Adipose tissue (tissue), 3 donors: ENCODE data around the gene CXCR2. TPM values are rescaled to one million over a fixed set of nuclear protein-coding genes. Genes with fewer than 3 reads are reported as not detected.

ENCODE experiments used
- H3K27ac ChIP-seq: one replicate; pipeline ENCODE4 v1.5.1; 2013; ENCODE audit warnings: low read depth, low read length
- WGBS, 3 donors: extraction: QIAGEN DNeasy Blood & Tissue Kit; methylation state at CpG; one replicate each; pipeline ENCODE4 v1.1.7; 2013; 5-methylcytosine and 5-hydroxymethylcytosine counted together
- polyA plus RNA-seq, 3 donors: library from polyadenylated mRNA; stranded (reverse); fragments of 200-250 nt; gene quantifications; one replicate each; pipeline ENCODE4 v1.2.3, GENCODE V29; 2013
- donor health status: healthy with polysubstance abuse.
- donor health status: Bipolar disorder and iron deficiency.
- donor health status: healthy.

CXCR2 gene
- polyA plus RNA-seq, 3 donors = 0.20 to 10.8 (median 8.1) TPM

DNA sequence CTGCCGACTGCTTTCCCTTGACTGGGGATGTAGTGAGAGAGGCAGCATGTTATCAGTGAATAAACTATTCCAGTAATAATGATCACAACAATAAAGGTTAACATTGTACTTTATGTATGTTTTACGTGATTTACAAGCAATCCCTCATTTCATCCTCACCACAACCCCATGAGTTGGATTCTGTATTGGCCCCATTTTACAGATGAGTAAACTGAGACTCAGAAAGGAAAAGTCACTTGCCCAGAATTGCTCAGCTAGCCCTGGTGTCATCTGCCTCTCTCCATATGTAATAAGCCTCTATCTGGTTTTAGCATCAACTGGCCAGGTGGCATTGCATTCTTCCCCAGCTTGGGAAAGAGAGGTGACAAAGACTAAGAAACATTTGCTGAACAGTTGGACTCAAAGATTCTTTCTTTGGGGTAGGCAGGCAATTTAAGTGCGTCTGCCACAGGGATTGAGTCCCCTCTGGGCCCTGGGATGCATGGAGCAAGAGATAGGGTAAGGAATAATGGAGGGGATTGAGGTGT is 2.2 kb downstream of the CXCR2 start:
- no peak overlapping the region for H3K27ac ChIP-seq
- WGBS, 3 donors = 75 to 83% (median 82%) methylated on average over 3 of the region's 3 CpGs

DNA sequence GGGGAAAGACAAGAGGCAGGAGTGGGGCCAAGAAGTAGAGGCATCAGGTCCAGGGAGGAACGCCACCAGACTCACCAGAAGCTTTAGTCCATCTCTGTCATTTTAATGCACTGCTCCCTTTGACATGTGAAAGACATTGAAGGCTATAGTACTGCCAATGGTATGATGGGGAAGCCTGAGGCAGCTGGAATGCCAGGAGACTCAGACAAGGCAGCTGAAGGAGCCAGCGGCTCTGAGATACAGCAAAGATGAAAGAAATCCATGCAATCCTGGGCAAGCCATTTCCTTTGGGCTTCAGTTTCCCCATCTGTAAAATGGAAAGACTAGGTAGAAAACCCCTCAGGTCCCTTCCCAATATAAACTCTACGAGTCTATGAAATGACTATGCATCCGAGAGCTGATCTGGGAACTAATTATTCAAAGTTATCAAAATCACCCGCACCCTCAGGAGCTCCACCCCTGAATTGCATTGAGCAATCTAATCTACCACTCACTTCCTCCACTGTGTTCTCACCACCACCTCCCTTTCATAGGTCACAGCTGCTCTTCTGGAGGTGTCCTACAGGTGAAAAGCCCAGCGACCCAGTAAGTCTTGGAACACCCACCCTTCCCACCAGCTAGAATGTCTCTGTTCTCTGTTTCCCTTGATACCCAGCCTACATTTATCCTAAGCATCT is 3.1 kb downstream of the CXCR2 start:
- 64 to 79% (median 64%) methylated on average over 6 of the region's 6 CpGs for WGBS, 3 donors
- H3K27ac ChIP-seq = no peak overlapping the region

DNA sequence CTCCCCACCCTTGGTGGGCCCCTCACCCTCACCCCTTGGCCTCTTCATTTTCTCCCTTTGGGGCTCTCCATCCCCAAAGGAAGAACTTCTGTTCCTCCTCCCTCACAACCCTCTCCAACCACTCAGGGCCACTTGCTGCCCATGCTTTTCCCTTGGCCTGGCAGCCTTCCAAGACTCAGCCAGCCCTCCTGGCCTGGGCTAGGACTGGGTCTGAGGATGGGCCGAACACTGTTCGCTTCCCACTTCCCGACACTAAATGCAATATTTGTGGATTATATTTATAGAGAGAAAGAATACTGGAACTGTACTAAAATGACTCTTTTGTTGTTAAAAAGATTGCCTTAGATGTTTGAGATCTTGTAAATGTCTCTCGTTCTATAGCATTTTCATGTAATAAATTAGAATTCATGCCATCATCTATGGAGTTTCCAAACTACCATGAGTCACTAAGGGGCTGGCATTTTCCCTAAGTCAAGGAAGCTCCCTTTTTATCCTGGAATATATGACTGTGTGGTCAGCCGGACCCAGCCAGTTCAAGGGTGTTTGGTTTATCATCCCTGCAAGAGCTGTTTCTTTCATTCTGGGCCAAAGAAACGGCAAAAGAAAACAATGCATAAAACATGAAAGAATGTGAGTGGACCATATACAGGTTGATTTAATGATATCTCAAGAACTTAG is 3.8 kb downstream of the CXCR2 start:
- WGBS, 3 donors = 83% methylated on average over 6 of the region's 6 CpGs
- no peak overlapping the region for H3K27ac ChIP-seq

DNA sequence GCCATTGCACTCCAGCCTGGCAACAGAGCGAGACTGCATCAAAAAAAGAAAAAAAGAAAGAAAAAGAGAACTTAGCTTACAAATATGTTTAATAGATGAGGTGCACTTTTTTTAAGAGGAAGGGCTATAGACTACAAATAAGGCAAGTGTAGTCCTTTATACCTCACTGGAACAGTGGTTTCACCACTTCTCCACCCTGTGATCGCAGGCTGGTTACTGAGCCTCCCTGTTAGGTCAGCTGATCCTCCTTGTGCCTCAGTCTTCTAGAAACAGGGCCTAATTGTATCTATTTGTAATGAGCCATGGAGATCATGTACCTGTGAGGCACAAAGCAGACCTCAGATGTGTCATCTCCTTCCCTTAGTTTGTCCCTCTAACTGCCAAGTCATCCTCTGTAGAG is 4.5 kb downstream of the CXCR2 start:
- H3K27ac ChIP-seq = no peak overlapping the region
- WGBS, 3 donors = 82 to 85% (median 84%) methylated on average over 2 of the region's 2 CpGs

DNA sequence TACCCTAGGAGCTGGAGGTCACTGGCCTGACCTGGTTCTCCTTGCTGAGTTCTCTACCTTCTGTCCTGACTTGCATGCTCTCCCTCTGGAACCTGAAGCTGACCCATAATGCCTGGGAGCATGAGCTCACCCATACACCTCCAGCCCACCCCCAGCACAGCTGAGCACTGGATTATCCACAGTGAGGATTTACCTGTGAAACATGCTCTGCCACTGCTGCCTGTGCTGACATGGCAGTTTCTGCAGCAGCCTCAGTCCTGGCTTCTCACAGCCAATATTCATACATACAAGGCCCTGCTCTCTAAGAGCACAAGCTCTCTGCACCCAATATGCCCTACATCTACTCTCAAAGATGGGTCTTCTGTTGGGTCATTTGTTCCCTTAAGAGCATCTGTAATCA is 5.0 kb downstream of the CXCR2 start:
- H3K27ac ChIP-seq = no peak overlapping the region

DNA sequence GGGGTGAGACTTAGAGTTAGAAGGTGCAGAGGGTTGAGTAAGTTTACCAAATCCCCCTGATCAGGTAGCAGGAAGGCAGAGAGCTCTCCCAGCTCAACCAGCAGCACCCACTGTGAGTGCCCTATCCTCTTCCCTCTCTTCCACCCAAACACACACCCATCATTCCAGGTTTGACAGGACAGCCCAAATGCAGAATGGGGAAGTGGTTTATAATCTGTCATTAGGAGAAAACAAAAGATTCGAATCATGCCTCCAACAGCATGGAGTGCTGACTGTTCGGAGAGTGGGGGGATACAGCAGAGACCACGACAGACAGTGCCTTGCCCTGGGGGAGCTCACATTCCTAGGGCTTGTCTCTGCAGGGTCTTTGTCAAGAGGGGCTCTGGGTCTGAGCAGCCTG is 11.7 kb downstream of the CXCR2 start:
- H3K27ac ChIP-seq = no peak overlapping the region
- WGBS, 3 donors = 27 to 43% (median 33%) methylated on average over 3 of the region's 3 CpGs

DNA sequence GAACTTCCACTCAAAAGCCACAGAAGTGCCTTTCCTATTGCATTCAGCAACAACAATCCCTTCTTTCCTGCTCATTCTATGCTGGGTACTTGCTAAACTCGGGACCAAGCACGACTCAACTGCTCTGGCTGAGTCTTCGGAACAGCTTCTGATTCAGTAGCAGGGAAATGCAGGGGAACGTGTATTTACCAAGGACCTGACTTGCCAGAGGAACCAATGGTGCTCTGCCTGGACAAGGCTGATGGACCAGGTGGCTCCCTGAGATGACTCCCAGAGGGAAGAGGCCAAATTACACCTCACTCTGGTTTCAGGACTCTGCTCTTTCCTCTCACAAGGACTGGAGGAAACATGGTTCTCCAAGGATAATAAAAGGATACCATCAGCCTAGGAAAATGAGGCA is 12.2 kb downstream of the CXCR2 start:
- 65 to 81% (median 65%) methylated on average over 4 of the region's 4 CpGs for WGBS, 3 donors
- no peak overlapping the region for H3K27ac ChIP-seq

DNA sequence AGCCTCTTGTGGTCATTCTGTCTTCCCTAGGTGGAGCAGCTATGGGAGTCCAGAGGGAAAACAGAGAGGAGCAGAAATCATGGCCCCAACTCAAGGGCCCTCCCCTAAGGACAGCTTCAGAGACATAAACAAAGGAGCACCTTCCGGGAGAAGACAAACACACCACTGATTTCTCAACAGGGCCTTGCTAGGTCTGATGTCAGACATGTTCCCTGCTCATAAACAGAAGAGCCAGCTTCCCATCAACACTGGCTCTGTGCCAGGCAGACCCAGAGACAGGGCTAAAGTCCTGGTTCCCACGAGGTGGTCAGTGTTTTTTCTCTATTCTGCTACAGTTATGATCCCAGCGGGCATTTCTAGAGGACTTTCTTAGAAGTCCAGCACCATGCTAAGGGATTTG is 19.3 kb downstream of the CXCR2 start:
- 44 to 62% (median 60%) methylated on average over 3 of the region's 3 CpGs for WGBS, 3 donors
- no peak overlapping the region for H3K27ac ChIP-seq

DNA sequence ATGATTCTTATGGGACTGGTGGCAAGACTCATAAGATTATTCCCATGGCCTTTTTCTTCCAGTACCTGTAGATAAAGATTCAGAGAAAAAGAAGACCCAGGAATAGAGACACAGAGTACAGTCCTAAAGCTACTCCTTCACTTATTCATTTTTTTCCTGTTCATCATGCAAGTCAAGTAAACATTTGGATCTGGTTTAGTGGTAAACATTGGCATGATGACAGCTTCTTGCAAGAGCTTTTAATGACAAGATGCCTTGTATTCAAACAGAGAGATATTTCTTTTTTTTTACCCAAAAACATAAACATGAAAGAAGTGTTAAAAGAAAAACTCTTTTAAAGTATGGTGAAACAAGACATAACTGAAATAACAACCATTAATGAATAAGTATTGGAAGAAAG is 20.2 kb downstream of the CXCR2 start:
- H3K27ac ChIP-seq = no peak overlapping the region

DNA sequence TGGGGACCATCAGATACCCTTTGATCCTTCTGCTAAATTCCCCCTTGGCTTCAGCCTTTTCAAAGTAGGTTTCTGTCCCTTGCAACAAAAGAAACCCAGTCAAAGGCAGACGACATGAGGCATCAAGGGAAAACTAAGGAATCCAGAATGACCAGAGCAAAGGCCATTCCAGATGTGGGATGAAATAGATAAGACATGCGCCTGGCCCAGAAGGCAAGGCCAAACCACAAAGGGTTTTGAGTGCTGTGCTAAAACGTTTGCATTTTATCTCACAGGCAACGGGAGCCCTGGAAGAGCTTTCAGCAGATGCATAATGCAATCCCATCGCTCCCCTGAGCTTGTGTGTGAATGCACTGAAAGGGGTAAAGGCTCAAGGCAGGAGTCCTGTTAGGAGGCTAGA is 23.3 kb downstream of the CXCR2 start:
- 51 to 69% (median 51%) methylated on average over 5 of the region's 5 CpGs for WGBS, 3 donors
- no peak overlapping the region for H3K27ac ChIP-seq

DNA sequence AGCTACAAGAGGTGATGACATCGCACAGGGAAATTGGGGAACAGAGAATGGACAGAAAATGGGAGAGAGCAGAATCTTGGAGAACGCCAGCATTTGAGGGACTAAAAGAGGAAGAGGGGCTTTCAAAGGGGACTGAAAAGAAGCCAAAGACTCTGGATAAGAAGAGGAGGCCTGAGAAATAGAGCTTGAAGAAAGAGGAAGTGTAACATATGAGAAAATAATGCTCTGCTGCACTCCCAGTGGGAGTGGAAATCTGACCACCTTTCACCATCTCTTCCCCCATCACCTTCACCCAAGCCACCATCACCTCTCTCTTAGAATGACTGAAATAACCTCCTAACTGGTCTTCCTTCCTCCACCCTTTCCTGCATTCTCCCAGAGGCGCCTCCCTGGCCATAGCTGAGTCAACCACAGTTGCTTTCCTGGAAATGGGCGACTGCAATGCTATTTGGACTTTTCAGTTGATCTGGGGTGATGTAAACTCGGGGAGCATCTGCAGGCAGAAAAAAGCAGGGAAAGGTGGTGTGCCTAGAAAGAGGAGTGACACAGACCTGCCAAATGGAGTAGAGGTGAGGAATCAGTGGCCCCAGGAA is 24.1 kb downstream of the CXCR2 start:
- 77 to 81% (median 80%) methylated on average over 5 of the region's 5 CpGs for WGBS, 3 donors
- H3K27ac ChIP-seq = no peak overlapping the region

DNA sequence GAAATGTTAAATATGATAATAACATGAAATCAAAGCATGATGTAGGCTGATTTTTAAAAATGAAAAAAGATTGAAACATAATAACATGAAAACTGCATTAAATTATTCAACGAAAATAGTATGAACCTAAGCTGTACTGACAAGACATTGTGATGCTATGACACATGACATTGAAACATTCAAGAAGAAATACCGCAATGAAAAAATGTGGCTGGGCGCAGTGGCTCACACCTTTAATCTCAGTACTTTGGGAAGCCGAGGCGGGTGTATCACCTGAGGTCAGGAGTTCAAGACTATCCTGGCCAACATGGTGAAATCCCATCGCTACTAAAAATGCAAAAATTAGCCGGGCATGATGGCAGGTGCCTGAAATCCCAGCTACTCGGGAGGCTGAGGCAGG is 26.3 kb downstream of the CXCR2 start:
- no peak overlapping the region for H3K27ac ChIP-seq
- WGBS, 3 donors = 91 to 95% (median 93%) methylated on average over 8 of the region's 8 CpGs

DNA sequence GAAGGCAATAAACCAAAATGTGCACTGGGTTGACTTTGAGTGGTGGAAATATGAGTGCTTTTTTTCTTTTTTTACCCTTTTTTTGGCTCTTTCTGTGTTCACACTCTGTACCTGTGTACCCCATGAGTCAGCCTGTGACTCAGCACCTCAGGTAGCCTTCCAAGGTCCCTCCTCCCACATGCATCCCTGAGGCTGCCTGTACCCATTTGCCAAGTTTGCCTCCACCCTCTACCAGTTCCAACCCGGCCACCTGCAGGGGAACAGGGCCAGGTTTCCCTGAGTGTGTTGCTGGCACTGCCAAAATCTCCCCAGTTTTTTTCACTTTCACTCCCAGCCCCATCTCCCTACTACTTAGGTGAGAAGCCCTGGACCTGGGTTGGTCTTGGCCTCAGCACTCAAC is 26.9 kb downstream of the CXCR2 start:
- 42 to 77% (median 64%) methylated on average over 1 of the region's 1 CpG for WGBS, 3 donors
- no peak overlapping the region for H3K27ac ChIP-seq

DNA sequence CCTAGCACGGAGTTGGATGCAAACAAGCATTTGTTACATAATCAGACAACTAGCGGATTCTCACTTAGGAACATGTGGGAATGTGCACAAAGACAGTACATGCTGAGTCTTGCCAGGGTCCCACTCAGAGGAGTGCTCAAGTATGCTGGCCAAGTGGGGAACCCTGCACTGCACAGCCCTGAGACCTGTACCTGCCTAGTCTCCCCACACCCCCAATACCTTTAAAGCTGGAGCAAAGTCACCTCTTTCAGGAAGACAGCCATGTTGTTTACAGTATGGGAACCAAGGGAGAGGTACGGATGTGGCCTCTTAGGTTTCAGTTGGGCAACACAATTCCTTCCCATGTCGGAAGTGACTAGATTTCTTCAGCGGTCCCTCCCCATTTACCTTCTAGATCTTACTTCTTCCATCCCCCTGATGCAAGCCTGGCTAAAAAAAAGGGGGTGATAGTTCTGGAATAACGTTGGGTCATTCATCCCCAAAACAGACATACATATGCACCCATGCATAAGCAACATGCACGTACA is 30.2 kb downstream of the CXCR2 start:
- WGBS, 3 donors = 61 to 90% (median 68%) methylated on average over 7 of the region's 7 CpGs

DNA sequence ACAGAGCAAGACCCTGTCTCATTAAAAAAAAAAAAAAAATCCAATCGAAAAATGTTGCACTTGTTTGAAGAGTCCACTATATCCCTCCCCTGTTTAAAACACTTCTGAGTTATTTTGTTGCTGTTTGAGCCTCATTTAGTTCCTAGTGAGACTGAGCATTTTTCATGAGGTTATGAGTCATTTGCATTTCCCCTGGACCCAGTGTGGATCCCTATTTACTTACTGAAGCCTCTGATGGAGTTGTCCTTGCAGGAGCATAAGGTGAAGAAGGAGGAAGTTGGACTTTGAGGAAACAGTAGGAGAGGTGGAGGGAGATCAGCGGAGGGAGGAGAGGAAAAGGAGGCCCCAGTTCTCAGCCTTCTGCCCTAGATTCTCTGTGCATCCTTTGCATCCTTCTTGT is 35.8 kb downstream of the CXCR2 start:
- WGBS, 3 donors = 63 to 76% (median 68%) methylated on average over 2 of the region's 2 CpGs
- no peak overlapping the region for H3K27ac ChIP-seq

More for the DNA sequence above, 30.2 kb downstream of the CXCR2 start:
- H3K27ac ChIP-seq = no peak overlapping the region

DNA sequence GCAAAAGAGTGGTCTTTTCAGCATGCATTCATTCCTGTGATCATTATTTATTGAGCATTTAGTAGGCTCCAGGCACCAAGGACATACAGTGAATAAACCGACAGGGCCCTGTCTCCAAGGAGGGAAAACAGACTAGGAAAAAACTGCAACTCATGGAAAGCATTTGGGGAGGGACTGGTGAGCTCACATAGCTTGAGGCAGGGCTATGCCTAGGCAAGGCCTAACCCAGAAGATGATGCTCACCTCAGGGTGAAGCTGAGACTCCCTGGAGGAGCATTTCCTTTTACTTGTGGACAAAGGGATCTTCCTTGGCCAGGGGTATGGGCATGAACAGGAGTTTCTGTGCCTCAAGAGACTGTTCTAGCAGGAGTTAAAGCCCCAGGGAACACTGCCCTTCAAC is 37.0 kb downstream of the CXCR2 start:
- WGBS, 3 donors = 58 to 91% (median 85%) methylated on average over 1 of the region's 1 CpG

DNA sequence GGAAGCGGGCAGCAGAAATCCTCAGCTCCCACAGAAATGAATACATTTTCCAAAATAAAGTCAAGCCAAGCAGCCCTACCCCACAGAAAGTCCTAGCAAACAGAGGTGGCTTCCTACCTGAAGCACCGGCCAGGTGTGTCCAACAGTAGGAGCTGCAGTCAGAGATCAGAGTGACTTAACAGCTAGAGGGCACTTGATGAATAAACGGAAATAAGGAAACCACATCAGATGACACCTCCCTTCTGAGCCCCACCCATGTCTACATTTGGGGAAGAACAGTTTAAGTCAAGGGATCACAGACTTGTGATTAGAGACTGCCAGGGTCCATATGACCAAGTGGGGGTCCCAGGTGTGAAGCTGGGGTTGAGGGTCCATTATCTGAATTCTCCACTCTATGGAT is 41.0 kb downstream of the CXCR2 start, which contains the start of gene CXCR1:
CXCR1 (minus strand) TSS at position 172 of the 400 bp plus-strand sequence. CDS start 1,751 bp downstream, outside the sequence.
- WGBS, 3 donors = 55 to 63% (median 57%) methylated on average over 3 of the region's 3 CpGs
- no peak within 1 kb of the TSS for H3K27ac ChIP-seq

More for the DNA sequence above, 37.0 kb downstream of the CXCR2 start:
- no peak overlapping the region for H3K27ac ChIP-seq

DNA sequence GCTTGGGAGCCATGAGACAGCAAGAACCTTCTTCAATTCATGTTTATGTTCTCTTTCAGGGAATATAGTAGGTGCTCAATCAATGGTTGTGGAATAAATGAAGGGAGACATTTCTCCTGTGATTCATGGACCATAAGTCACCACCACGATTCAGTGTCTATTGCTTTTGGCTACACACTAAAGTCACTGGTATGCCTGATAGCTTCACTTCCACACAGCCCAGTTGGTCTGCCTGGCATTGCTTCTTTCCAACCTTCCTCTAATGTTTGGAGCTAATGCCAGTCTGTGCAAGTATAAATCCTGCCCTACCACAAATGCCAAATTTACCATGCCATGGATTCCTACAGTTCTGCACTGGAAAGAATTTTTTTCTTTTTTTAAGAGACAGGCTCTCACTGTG is 42.2 kb downstream of the CXCR2 start:
- WGBS, 3 donors = 86 to 92% (median 91%) methylated on average over 1 of the region's 1 CpG
- H3K27ac ChIP-seq = no peak overlapping the region
